HUES64 (cell line): ENCODE measurements around the gene TBP.
"Not testable (repeated sequence)": the region's sequence is repeated elsewhere in the genome, so short reads cannot be mapped to it uniquely, and the experiment has no call there.

Source experiments
- H3K27ac ChIP-seq: 2 replicates; pipeline ENCODE4 v1.7.0; 2013; ENCODE audit warnings: low read depth, low read length, inconsistent platforms
- H3K27me3 ChIP-seq: 2 replicates; pipeline ENCODE4 v1.6.1; 2013; ENCODE audit warnings: mild to moderate bottlenecking, low read length; ENCODE audit not compliant: insufficient read depth
- H3K36me3 ChIP-seq: 2 replicates; pipeline ENCODE4 v1.6.1; 2013; ENCODE audit warnings: mild to moderate bottlenecking, low read length; ENCODE audit not compliant: insufficient read depth
- H3K4me1 ChIP-seq: 2 replicates; pipeline ENCODE4 v1.6.1; 2013; ENCODE audit warnings: mild to moderate bottlenecking, low read length, moderate library complexity; ENCODE audit not compliant: insufficient read depth
- H3K4me3 ChIP-seq: 2 replicates; pipeline ENCODE4 v1.5.1; 2013; ENCODE audit warnings: mild to moderate bottlenecking, low read length, moderate library complexity
- H3K9ac ChIP-seq: 2 replicates; pipeline ENCODE4 v1.6.1; 2013; ENCODE audit warnings: mild to moderate bottlenecking, low read depth, low read length
- H3K9me3 ChIP-seq: 2 replicates; pipeline ENCODE4 v1.6.1; 2013; ENCODE audit warnings: low read depth, low read length; ENCODE audit not compliant: insufficient read depth
- WGBS: fragments of 150-250, 120-280 bp; methylation state at CpG from one replicate; pipeline ENCODE4 v1.1.7; 2013; ENCODE audit warnings: missing lambda C conversion rate; 5-methylcytosine and 5-hydroxymethylcytosine counted together

TBP gene

DNA sequence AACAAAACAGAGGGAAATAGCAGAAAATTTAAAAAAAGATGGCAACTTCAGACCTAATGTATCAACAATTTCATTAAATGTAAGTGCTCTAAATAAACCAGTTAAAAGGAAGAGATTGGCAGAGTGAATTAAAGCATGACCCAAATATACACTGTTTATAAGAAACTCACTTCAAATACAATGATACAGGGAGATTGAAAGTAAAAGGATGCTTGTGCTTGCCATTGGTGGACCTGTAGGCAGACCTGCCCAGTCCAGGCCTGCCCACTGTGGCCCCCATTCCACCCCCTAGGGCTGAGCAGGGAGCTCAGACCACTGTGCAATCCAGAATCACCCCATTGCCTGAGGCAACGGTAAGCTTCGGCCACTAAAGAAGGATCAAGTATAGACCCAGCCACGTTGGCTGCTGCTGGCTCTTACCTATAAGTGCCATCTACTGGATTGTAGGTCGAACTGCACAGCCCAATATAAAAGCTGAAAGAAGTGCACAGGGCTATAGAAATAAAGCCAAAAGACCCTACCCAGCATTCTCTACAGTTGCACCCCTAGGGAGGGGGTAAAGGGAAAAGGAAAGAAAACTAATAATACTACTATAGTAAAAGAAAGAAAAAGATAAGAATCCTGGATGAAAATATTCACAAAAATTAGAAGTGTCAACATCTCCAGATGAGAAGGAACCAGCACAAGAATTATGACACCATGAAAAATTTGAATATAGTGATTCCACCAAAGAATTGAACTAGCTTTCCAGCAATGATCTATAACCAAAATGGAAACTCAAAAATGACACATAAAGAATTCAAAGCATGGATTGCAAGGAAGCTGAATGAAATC is 37.2 kb upstream of the TBP start:
- no peak overlapping the region for H3K4me3 ChIP-seq
- 14% methylated on average over 4 of the region's 4 CpGs for WGBS
- H3K36me3 ChIP-seq, result no peaks in the 10 kb centered on the region
- H3K9me3 ChIP-seq, result no peaks in the 10 kb centered on the region
- no peaks in the 10 kb centered on the region for H3K4me1 ChIP-seq
- no peak overlapping the region for H3K9ac ChIP-seq
- H3K27ac ChIP-seq, result no peak overlapping the region
- H3K27me3 ChIP-seq, result no peaks in the 10 kb centered on the region

DNA sequence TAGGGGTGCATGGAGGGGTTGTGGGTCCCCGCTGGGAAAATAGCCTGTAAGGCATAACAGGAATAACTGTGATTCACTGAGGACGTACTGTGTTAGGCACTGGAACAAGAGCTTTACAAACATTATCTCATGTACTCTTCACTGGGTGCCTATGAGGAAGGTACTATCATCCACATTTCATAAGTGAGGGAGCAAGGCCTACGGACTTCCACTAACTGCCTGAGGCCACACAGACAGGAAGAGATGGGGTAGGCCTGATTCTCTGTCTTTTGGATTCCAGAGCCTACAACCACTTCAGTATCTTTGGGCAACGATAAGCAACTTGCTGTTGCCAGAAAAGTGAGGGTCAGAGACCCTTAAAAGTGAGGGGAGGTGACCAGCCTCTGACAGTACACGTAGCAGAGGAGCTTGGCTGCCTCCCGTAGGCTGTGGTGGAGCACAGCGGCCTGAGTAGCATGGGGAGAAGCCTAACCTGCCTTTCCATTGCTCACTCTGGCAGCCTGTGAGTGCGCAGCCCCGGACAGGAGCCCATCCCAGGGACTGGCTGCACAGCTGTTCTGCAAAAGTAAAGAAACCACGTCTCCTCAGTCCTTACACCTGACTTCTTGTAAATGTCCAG is 31.5 kb upstream of the TBP start:
- 78% methylated on average over 10 of the region's 10 CpGs for WGBS

DNA sequence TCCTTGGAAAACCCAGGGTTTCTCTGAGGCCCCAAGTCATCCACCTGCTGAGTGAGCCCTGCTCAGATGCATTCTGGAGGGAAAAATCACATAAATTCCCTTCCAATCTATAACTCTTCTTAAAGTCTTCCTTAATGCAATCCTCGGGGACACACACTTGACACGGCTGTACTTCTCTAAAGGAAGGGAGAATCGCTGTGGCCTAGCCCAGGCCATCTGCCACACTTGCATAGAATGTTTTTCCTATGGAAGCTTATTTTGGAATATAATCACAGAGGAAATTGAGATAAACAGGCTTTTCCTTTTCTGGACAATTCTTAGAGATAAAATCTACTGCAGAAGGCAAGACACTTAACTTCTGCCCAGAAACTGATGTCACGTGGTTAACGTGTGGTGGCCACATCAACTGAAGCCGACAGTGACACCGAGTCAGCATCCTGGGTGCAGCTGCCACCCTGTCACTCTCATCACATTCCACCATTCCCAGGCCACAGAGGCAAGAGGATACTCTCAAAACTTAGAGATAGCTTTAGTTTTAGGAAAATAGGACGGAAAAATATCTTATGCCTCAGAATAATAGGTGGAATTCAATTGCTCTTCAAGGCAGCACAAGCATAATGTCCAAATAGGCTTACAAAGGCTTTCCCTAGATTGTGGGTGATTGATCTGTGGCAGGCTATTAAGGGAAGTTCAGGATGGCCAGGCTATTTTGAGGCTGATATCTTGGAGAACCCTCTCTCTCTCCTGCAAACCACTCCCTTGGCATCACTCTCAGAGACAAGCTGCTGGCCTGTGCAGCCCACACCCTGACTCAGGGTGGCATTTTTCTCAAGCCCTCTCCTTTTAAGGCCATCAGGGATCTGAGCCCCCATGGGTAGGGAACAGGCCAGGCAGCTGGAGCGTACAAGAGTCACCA is 30.7 kb upstream of the TBP start:
- H3K27ac ChIP-seq, result no peak overlapping the region
- no peaks in the 10 kb centered on the region for H3K9me3 ChIP-seq
- no peak overlapping the region for H3K4me3 ChIP-seq
- 93% methylated on average over 9 of the region's 9 CpGs for WGBS
- H3K27me3 ChIP-seq, result no peaks in the 10 kb centered on the region
- no peaks in the 10 kb centered on the region for H3K36me3 ChIP-seq
- no peak overlapping the region for H3K9ac ChIP-seq
- H3K4me1 ChIP-seq, result no peaks in the 10 kb centered on the region; the same call in 1 of the 2 replicates

More for the DNA sequence above, 31.5 kb upstream of the TBP start:
- H3K9me3 ChIP-seq, result no peaks in the 10 kb centered on the region
- no peak overlapping the region for H3K27ac ChIP-seq
- no peaks in the 10 kb centered on the region for H3K36me3 ChIP-seq
- H3K4me1 ChIP-seq, result no peaks in the 10 kb centered on the region; the same call in 1 of the 2 replicates
- H3K4me3 ChIP-seq, result no peak overlapping the region
- no peaks in the 10 kb centered on the region for H3K27me3 ChIP-seq
- H3K9ac ChIP-seq, result no peak overlapping the region

DNA sequence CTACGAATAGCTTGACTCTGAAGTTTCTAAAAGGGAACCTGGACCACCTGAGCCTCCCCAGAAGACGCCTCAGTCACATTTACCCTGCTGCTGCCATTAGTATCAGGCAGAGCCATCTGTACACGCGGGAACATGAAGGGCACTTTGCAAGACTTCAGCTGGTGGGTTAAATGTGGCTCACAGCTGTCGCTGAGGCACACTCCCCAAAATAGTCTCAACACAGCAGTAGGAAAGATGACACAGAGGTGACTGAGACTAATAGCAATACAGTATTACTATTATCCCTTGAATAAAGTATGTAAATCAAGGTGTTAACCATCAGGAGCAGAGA is 30.0 kb upstream of the TBP start:
- H3K9me3 ChIP-seq, result no peaks in the 10 kb centered on the region
- no peak overlapping the region for H3K9ac ChIP-seq
- no peaks in the 10 kb centered on the region for H3K36me3 ChIP-seq
- no peak overlapping the region for H3K27ac ChIP-seq
- no peaks in the 10 kb centered on the region; the same call in 1 of the 2 replicates for H3K4me1 ChIP-seq
- 92% methylated on average over 5 of the region's 5 CpGs for WGBS
- H3K27me3 ChIP-seq, result no peaks in the 10 kb centered on the region
- no peak overlapping the region for H3K4me3 ChIP-seq

DNA sequence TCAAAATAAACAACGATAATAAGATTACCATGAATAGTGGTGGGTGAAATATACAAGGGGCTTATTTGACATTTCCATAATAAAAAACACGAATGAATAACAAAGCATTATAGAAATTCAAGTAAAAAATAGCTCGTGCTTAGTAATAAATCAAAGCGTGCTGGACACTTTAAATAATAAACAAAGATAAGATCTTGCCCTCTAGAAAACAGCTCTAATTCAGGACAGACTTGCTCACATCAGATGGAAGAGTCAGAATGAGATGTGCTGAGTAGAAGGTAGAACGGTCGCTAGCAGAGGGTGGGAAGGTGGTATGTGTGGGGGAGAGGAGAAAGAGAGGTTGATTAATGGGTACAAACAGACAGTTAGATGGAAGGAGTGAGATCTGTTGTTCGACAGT is 28.4 kb upstream of the TBP start:
- Histone ChIP-seq H3K4me3 (no peak overlapping the region), H3K4me1 (no peaks in the 10 kb centered on the region; the same call in 1 of the 2 replicates), H3K27ac (no peak overlapping the region), H3K9ac (no peak overlapping the region), H3K27me3 (no peaks in the 10 kb centered on the region), H3K36me3 (no peaks in the 10 kb centered on the region), H3K9me3 (no peaks in the 10 kb centered on the region)
- WGBS, result 95% methylated on average over 5 of the region's 7 CpGs

DNA sequence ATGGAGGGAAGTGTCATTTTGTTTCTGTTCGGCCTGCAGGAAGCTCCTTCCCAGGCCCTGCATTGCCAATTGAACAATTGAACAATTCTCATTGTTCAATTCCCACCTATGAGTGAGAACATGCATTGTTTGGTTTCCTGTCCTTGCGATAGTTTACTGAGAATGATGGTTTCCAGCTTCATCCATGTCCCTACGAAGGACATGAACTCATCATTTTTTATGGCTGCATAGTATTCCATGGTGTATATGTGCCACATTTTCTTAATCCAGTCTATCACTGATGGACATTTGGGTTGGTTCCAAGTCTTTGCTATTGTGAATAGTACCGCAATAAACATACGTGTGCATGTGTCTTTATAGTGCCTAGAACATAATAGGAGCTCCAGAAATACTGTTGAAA is 26.2 kb upstream of the TBP start:
- not testable (repeated sequence) for H3K36me3 ChIP-seq, H3K9ac ChIP-seq, H3K9me3 ChIP-seq, H3K27me3 ChIP-seq, H3K27ac ChIP-seq, H3K4me3 ChIP-seq, H3K4me1 ChIP-seq
- WGBS, result 93% methylated on average over 4 of the region's 5 CpGs

DNA sequence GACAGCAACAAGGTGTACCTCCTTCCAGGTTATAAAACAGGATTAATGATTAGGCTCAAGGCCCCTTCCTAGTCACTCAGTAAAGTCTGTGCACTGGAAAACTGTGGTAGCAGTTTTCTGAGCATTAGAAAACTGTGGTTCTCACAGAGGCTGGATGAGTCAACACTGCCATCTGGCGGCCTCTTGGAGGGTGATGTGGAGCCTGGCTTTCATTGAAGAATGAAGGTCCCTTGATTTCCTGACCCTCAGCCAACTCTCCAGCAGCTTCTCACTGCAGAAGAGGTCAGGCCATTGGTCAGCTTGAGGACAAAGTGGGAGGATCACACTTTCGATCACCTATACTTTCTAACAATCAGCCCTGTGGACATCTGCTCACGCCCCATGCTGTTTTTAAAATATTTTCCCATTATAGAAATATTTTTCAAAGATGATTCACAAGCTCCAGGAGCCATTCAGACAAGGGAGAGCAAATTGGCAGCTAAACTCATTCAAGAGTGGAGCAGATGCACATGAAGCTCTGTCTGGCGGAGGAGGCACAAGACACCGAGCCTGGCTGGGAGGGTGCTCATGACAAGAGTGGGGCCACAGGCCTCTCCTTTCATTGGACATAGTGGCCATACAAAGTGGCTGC is 24.2 kb upstream of the TBP start:
- 65% methylated on average over 5 of the region's 5 CpGs for WGBS
- no peaks in the 10 kb centered on the region for H3K27me3 ChIP-seq
- H3K4me1 ChIP-seq, result no peaks in the 10 kb centered on the region; the same call in 1 of the 2 replicates
- H3K9ac ChIP-seq, result no peak overlapping the region
- H3K27ac ChIP-seq, result no peak overlapping the region
- no peak overlapping the region for H3K4me3 ChIP-seq
- peaks cover 27% of the 10 kb centered on the region for H3K36me3 ChIP-seq
- no peaks in the 10 kb centered on the region for H3K9me3 ChIP-seq

DNA sequence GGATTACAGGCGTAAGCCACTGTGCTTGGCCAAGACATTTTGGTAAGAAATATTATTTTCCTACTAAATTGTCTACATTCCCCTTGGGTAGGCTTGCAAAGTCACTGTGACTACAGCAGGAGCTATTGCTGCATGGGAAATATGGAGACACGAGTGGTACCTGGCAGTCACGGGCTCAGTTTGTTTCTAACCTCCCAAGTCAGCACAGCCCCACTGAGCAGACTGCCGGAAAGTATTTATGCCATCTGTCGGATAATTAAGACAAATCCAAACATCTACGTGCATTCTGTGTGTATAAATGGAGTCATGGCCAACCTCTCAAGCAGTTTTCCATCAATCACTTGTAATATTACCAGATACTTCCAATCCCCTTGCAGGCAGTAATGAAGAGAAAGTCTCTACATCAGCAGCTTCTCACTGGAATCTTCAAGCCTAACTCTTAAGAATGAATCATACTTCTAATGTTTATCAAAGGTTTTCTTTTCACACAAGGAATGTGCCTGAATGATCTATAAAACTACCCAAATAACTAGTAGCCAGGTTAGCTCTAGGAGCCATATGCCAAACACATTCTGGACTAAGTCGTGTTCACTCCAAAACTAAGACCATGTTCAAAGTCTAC is 21.2 kb upstream of the TBP start:
- WGBS, result 96% methylated on average over 7 of the region's 7 CpGs
- Histone ChIP-seq H3K4me3 (no peak overlapping the region), H3K27me3 (no peaks in the 10 kb centered on the region), H3K9me3 (no peaks in the 10 kb centered on the region), H3K9ac (no peak overlapping the region), H3K4me1 (no peaks in the 10 kb centered on the region), H3K36me3 (peaks cover 58% of the 10 kb centered on the region), H3K27ac (no peak overlapping the region)

DNA sequence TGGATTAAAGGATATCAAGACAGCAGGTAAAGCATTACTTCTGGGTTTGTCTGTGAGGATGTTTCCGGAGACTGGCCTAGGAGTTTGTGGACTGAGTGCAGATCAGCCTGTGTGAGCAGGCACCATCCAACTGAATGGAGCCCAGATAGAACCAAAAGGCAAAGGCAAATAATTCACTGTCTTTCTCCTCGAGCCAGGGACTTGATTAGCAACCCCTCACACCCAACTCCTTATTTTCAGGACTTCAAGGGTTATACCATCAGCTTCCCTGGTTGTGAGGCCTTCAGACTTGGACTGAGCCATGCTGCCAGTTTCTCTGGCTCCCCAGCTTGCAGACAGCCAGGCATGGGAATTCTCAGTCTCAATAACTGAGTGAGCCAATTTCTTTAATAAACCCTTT is 20.4 kb upstream of the TBP start:
- no peak overlapping the region for H3K4me3 ChIP-seq
- H3K27me3 ChIP-seq, result no peaks in the 10 kb centered on the region
- H3K4me1 ChIP-seq, result no peaks in the 10 kb centered on the region
- WGBS, result 87% methylated on average over 2 of the region's 2 CpGs
- H3K9me3 ChIP-seq, result no peaks in the 10 kb centered on the region
- H3K27ac ChIP-seq, result no peak overlapping the region
- H3K36me3 ChIP-seq, result peaks cover 66% of the 10 kb centered on the region
- H3K9ac ChIP-seq, result no peak overlapping the region

DNA sequence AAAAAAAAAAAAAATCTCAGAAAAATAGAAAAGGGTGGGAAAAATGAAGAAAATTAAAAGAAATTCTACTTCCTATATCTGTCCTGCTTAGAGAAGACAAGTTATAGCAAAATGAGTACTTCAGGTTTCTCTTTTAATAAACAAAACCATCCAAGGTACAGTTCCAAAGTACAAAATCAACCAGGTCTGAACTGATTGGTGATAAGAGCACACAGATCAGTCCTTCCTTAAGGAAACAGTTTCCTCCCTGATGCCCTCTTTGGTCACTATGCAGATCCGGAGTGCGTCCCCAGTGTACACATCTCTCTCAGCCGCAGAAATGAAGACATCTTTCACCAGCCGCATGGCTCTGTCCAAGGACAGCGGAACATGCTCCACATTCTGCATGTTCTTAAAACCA is 19.2 kb upstream of the TBP start:
- H3K9me3 ChIP-seq, result no peaks in the 10 kb centered on the region
- H3K36me3 ChIP-seq, result peaks cover 78% of the 10 kb centered on the region
- 96% methylated on average over 5 of the region's 5 CpGs for WGBS
- H3K27me3 ChIP-seq, result no peaks in the 10 kb centered on the region
- no peak overlapping the region for H3K9ac ChIP-seq
- no peak overlapping the region for H3K27ac ChIP-seq
- no peak overlapping the region for H3K4me3 ChIP-seq
- no peaks in the 10 kb centered on the region for H3K4me1 ChIP-seq
